Kidney epithelial cell (primary cell): Measurements from ENCODE around the gene SEMA3C. TPM values are rescaled to one million over a fixed set of nuclear protein-coding genes. Genes with fewer than 3 reads are reported as not detected.

Source experiments
- DNase-seq: peaks from one replicate; pipeline ENCODE4 v3.0.0-alpha.2; 2010; ENCODE audit warnings: low read depth
- H3K27me3 ChIP-seq: 2 replicates; pipeline ENCODE4 v1.6.0; 2011; ENCODE audit warnings: low read length; ENCODE audit not compliant: control insufficient read depth, insufficient read depth
- H3K36me3 ChIP-seq: 2 replicates; pipeline ENCODE4 v1.5.1; 2011; ENCODE audit warnings: low read length; ENCODE audit not compliant: control insufficient read depth, insufficient read depth
- H3K4me3 ChIP-seq: 2 replicates; pipeline ENCODE4 v1.5.1; 2011; ENCODE audit warnings: low read depth, mild to moderate bottlenecking, control low read depth, low read length
- CTCF ChIP-seq: IDR thresholded peaks from 2 replicates; pipeline ENCODE4 v1.5.1; 2011; ENCODE audit warnings: mild to moderate bottlenecking, moderate library complexity, low read length, control low read depth, inconsistent platforms; ENCODE audit not compliant: insufficient read depth, poor library complexity, severe bottlenecking
- total RNA-seq: library from RNA; depleted of rRNA; stranded (reverse); fragments of >200 nt; gene quantifications from 2 replicates; pipeline ENCODE4 v1.2.3, GENCODE V29; 2015

SEMA3C gene
- total RNA-seq, 1 donor from 2014 or later, result 113 TPM

GRCh38 chr7:80868566-80868965 is 50.3 kb downstream of the SEMA3C start:
- H3K36me3 ChIP-seq, result no peaks in the 10 kb centered on the region

GRCh38 chr7:80860554-80860953 is 58.3 kb downstream of the SEMA3C start:
- no peak for DNase-seq
- no peaks in the 10 kb centered on the region for H3K36me3 ChIP-seq
- no peak for TF ChIP-seq CTCF
- no peak overlapping the region for H3K4me3 ChIP-seq
- H3K27me3 ChIP-seq, result no peaks in the 10 kb centered on the region

More at GRCh38 chr7:80868566-80868965, 50.3 kb downstream of the SEMA3C start:
- TF ChIP-seq CTCF, result no peak
- Histone ChIP-seq H3K4me3 (no peak overlapping the region), H3K27me3 (no peaks in the 10 kb centered on the region)
- no peak for DNase-seq

- DNase-seq, result peak; percentile 10
- Histone ChIP-seq H3K36me3 (no peaks in the 10 kb centered on the region), H3K27me3 (no peaks in the 10 kb centered on the region), H3K4me3 (no peak overlapping the region)
- TF ChIP-seq CTCF, result no peak
Measured at GRCh38 chr7:80859272-80859970, 59.4 kb downstream of the SEMA3C start.

GRCh38 chr7:80858141-80858903 is 60.5 kb downstream of the SEMA3C start:
- H3K27me3 ChIP-seq, result no peaks in the 10 kb centered on the region
- H3K4me3 ChIP-seq, result no peak overlapping the region
- no peaks in the 10 kb centered on the region for H3K36me3 ChIP-seq
- no peak for TF ChIP-seq CTCF
- no peak for DNase-seq

- Histone ChIP-seq H3K36me3 (no peaks in the 10 kb centered on the region), H3K27me3 (no peaks in the 10 kb centered on the region), H3K4me3 (no peak overlapping the region)
- DNase-seq, result no peak
- no peak for TF ChIP-seq CTCF
Measured at GRCh38 chr7:80856769-80857168, 62.1 kb downstream of the SEMA3C start.
